H1 (cell line): ENCODE measurements around the gene CDC45. TPM values are rescaled to one million over a fixed set of nuclear protein-coding genes. Genes with fewer than 3 reads are reported as not detected.

Experiments used
- HDAC2 ChIP-seq, 2 experiments: fragments of 300-600 bp in 1 of 2; sonication (generic) in 1 of 2; IDR thresholded peaks; 2 replicates each; pipeline ENCODE4 v1.6.1; 2011 to 2012; ENCODE audit warnings: low read depth in 2 of 2, low read length in 2 of 2, mild to moderate bottlenecking in 2 of 2, moderate library complexity in 2 of 2, borderline replicate concordance in 1 of 2, inconsistent platforms in 1 of 2
- TAF1 ChIP-seq: IDR thresholded peaks from 2 replicates; pipeline ENCODE4 v1.6.1; 2011; ENCODE audit warnings: mild to moderate bottlenecking, low read depth, low read length
- polyA plus RNA-seq, 7 experiments: library from polyadenylated mRNA; depleted of rRNA in 3 of 7; stranded (reverse) in 5 of 7; unstranded in 2 of 7; fragments of >200 nt in 5 of 7; fragments of 200-250 nt in 2 of 7; gene quantifications; 1 replicate in 5 of 7; 2 replicates in 1 of 7; 4 replicates in 1 of 7; pipeline versions ENCODE4 v1.2.1 to v1.2.3, GENCODE V29; 2011 to 2013; ENCODE audit warnings: missing spikeins in 2 of 7, mixed read lengths in 2 of 7
- total RNA-seq: library from RNA; stranded (reverse); fragmentation: NEBNext Ultra II Directional; extraction: Animal tissue kit (Norgen Biotek cat#: 25700); gene quantifications from 2 replicates; pipeline ENCODE4 v1.2.1, GENCODE V29; 2021

Gene CDC45
- total and polyA plus RNA-seq, 2 of the 8 experiments (the other 6 are each of a cell fraction or from before 2014, with no cell fraction given) = 31.9 to 37.7 TPM

DNA sequence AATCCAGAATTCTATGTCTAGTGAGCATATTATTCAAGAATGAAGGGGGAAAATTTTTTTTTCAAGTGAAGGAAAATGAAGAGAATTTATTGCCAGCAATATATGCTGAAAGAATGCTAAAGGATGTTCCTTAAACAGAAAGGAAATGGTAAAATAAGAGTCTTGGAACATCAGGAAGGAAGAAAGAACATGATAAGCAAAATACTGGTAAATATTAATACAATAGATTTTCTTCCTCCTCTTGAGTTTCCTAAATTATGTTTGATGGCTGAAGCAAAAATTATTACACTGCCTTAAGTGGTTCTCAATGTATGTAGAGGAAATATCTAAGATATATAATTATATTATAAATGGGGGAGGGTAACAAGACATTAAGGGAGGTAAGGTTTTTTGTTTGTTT, 54.1 kb downstream of the CDC45 start (continued):
- TF ChIP-seq HDAC2 (IDR thresholded peaks at IDR 0.05; ENCODE audit: borderline replicate concordance in 1 of 2, low read depth in 2 of 2, low read length in 2 of 2) (no peak), TAF1 (no peak)
